NCI-H1694 (cell line): ENCODE data around the gene LIN28B.
A peak's percentile ranks its signal among the peaks of the same experiment; 100 is the strongest.

Source experiments
- DNase-seq: peaks from one replicate; lab custom pipeline; 2025; lab: John Stamatoyannopoulos, UW

LIN28B gene

GRCh38 chr6:105014954-105015353, 58.0 kb downstream of the LIN28B start:
- DNase-seq = no peak

GRCh38 chr6:105015482-105015881, 58.6 kb downstream of the LIN28B start:
- DNase-seq = no peak

GRCh38 chr6:105019285-105019684, 62.4 kb downstream of the LIN28B start:
- DNase-seq = no peak

GRCh38 chr6:105021399-105021798, 64.5 kb downstream of the LIN28B start:
- DNase-seq = no peak

- no peak for DNase-seq
These were observed 65.5 kb downstream of the LIN28B start for GRCh38 chr6:105022416-105022815.

GRCh38 chr6:105024803-105025202, 67.9 kb downstream of the LIN28B start:
- DNase-seq = no peak

GRCh38 chr6:105028898-105029297, 72.0 kb downstream of the LIN28B start:
- no peak for DNase-seq

GRCh38 chr6:105029581-105029980, 72.7 kb downstream of the LIN28B start:
- no peak for DNase-seq

- DNase-seq = no peak
These were observed 77.6 kb downstream of the LIN28B start for GRCh38 chr6:105034470-105034869.

- DNase-seq = no peak
These were observed 78.4 kb downstream of the LIN28B start for GRCh38 chr6:105035299-105035698.

GRCh38 chr6:105036351-105036750, 79.4 kb downstream of the LIN28B start:
- DNase-seq = peak; percentile 1

GRCh38 chr6:105038259-105038658, 81.4 kb downstream of the LIN28B start:
- no peak for DNase-seq

GRCh38 chr6:105041880-105042279, 85.0 kb downstream of the LIN28B start:
- no peak for DNase-seq

GRCh38 chr6:105042648-105043047, 85.7 kb downstream of the LIN28B start:
- DNase-seq = no peak

GRCh38 chr6:105043979-105044378, 87.1 kb downstream of the LIN28B start:
- no peak for DNase-seq

- no peak for DNase-seq
These were observed 88.6 kb downstream of the LIN28B start for GRCh38 chr6:105045526-105045925.

- no peak for DNase-seq
These were observed 95.1 kb downstream of the LIN28B start for GRCh38 chr6:105051941-105052471.

GRCh38 chr6:105056646-105057045, 99.7 kb downstream of the LIN28B start:
- DNase-seq = no peak

- no peak for DNase-seq
These were observed 100.3 kb downstream of the LIN28B start for GRCh38 chr6:105057160-105057559.

- no peak for DNase-seq
These were observed 101.4 kb downstream of the LIN28B start for GRCh38 chr6:105058316-105058715.

- DNase-seq = no peak
These were observed 101.9 kb downstream of the LIN28B start for GRCh38 chr6:105058846-105059245.

- DNase-seq = no peak
These were observed 109.3 kb downstream of the LIN28B start for GRCh38 chr6:105066233-105066632.

- no peak for DNase-seq
These were observed 109.9 kb downstream of the LIN28B start for GRCh38 chr6:105066836-105067235.

- no peak for DNase-seq
These were observed 110.4 kb downstream of the LIN28B start for GRCh38 chr6:105067329-105067728.

GRCh38 chr6:105068407-105068806, 111.5 kb downstream of the LIN28B start:
- DNase-seq = no peak
